Dedifferentiated amniotic fluid mesenchymal stem cell (primary cell): Measurements from ENCODE around the gene NELFCD.

ENCODE experiments used
- DNase-seq: peaks from one replicate; pipeline ENCODE4 v3.0.0-alpha.2; 2016; ENCODE audit errors: extremely low spot score

The NELFCD gene

DNA sequence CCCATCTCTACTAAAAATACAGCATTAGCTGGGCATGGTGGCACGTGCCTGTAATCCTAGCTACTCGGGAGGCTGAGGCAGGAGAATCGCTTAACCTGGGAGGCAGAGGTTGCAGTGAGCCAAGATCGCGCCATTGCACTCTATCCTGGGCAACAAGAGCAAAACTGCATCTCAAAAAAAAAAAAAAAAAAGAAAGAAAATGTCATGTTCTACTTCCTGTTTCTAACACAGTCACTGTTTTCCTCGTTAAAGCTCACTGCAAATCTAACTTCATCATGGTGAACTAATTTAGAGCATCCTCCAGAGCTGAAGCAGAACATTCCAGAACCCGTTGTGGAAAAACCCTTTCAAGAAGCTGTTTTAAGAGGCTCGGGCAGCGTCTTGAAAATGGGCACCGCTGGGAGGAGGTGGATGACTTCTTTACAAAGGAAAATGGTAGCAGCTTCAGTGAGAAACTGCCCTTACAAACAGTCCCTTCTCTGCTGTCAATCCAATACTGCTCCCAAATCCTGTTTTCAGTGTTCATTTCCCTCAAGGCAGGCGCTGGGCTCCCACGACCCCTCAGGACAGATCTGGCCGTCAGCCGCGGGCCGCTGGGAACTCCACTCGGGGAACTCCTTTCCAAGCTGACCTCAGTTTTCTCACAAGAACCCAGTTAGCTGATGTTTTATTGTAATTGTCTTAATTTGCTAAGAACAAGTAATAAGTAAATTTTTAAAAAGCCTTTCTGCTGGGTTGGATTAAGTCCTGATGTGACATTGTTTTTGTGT lies 13.5 kb downstream of the NELFCD start:
- no peak for DNase-seq

DNA sequence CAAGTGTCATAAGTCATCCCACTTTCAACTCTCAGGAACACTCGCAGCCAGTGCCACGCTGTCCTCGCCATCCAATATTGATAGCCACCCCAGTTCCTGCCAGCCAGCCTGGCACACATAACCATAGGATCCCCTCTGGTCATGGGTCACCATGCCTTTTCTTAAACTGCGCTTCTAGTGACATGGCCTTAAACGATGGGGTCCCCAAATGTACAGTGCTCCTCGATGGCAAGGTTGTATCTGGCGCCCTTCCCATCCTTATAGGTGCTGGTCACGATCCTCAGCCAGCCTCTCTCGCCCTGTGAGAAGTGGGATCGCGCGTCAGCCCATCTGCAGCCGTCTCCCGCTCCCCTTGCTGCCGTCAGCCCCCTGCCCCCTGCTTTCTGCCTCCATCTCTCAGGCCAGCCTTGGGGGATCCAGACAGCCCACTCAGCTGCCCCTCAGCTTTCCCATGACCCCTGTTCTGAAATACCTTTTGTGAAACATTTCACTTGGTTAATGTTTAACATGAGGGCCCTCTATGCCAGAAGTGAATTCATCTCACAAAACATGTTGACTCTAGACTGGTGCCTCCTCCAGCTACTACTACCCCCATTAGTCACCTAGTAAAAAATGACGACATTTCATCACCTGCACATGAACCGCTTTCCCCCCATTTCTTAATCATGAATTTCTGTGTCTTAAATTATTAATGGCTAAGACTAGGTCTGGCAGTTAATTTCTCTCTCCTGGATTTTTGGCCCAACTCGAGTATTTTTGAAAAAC lies 14.6 kb downstream of the NELFCD start:
- no peak for DNase-seq

DNA sequence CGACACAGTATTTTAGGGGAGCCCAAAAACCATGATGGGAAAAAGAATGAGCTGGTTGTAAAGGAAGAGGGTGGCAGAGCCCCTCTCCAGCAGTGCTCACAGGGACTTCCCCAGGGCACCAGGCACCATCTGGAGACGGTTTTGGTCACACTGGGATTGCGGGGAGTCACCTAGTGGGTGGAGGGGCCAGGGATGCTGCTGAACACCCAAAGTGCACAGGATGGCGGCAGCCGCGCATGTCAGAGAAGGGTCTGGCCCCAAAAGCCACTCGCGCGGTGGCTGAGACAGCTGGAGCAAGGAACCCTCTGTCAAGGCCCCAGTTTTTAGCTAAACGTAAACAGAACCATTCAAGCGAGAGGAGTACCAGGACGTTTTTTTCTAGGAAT lies 15.2 kb downstream of the NELFCD start:
- DNase-seq, result no peak

DNA sequence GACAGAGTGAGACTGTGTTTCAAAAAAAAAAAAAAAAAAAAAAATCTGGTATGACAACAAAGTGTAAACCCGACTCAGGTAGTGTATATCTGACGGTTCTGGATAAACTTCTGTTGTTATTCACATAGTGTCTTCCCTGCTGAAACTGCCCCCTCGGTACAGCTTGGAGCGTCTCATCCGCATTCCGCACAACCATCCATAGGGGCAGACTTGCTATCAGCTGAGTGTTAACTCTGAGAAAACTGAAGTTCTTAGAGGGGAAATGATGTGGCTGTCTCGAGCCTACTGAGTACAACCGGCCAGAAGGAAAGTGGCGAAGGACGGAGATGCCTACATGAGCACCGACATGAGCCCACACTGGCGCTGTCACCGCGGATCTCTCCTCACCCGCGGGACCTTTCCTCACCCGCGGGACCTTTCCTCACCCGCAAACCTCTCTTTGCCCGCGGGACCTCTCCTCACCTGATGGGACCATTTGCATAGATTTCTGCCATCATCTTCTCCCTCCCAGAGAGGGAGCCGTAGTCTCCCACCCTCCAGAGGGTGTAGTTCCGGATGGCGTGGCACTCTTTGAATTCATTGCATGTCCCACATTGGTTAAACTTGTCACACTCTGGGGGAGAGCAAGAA lies 16.2 kb downstream of the NELFCD start:
- no peak for DNase-seq

DNA sequence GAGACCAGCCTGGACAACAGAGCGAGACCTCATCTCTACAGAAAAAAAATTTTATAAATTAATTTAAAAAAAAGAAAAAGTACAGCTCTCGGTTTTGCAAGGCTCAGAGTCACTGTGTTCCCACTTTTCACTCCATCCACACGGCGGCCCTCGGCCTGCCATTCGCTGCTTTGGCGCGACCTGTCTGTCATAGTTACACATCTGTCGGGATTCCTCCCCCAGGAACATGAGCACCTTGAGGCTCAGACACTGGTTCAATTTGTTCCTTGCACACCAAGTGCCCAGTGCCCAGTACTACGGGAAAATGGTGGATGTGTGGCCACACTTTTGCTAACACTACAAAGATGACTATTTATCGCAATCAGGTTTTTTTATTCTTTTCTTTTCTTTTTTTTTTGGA lies 17.6 kb downstream of the NELFCD start:
- DNase-seq, result no peak

DNA sequence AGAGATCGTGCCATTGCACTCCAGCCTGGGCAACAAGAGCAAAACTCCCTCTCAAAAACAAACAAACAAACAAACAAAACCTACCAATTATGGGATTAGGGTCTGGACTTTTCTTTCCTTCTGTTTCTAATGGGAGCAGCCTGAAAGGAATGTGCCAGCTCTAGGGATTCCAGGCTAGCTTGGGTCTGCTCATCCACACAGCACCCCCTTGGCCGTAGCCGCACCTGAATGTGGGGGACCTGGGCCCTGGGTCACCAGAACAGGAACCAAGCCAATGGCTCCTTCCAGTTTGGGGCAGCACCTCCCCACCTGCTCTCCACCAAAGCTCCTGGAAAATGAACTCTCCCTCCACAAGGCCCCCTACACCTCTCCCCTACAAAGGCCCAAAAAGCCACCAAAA lies 19.3 kb downstream of the NELFCD start:
- no peak for DNase-seq

DNA sequence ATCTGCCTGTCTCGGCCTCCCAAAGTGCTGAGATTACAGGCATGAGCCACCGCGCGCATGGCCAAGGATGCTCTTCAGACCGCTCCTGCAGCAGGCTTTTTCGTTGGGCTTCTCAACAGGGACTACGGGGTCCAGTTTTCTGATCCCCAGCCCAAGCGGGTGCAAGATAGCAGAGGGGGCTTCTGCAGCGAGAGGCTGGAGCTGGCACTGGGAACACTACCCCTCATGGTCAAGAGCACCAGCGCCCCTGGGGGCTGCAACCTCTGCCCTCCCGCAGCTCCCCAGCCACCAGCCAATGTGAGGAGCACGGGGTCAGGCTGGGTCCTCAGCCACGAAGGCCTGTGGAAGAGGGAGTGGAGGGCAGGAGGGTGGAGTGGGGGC lies 20.0 kb downstream of the NELFCD start:
- no peak for DNase-seq

DNA sequence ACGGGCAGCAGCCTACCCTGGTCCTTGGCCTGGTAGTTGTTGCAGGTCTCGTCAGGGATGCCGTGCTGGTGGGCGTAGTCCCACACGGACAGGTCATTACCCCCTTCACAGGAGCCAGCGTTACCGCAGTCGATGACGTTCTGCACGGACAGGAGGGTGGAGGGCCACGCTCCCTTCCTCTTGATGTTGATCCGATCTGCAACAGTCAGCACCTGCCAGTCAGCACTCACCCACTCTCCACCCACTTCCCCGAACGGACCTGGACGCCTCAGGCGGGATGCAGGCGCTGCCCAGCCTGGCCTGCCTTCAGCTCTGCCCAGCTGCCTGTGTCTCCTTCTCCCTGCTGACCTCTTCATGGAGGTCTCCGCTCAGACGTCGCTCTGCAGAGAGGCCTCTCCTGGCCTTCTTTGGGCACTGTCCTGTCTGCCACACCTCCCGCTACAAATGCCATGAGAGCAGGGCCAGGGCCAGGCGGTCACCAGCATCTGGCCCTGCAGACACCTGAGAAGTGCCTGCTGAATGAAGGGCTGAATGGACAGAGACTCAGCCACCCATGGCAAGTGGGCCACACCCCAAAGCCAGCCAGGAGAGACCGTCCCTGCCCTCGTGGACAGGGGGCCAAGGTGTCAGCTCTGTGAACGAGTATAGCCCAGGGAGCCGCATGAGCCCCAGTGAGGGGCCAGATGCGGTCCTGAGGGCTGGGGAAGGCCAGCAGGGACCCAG lies 20.6 kb downstream of the NELFCD start:
- no peak for DNase-seq

DNA sequence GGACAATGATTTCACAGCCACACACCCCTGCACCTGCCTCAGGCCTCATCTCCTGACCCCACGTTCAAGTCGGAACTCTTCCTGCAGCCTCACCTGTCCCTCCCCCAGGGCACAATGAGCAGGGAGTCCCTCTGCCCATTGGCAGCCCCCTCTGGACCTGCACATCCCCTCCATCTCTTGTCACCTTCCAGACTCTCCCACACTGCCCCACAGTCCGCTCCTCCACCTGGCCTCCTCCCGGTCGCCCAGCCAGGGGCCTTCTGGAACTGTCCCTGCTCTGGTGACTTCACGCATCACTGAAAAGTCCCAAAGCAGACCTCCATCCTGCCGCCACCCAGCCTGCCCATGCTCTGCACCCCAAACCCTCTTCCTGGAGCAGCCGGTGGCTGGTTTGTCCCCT lies 21.3 kb downstream of the NELFCD start:
- DNase-seq, result no peak

DNA sequence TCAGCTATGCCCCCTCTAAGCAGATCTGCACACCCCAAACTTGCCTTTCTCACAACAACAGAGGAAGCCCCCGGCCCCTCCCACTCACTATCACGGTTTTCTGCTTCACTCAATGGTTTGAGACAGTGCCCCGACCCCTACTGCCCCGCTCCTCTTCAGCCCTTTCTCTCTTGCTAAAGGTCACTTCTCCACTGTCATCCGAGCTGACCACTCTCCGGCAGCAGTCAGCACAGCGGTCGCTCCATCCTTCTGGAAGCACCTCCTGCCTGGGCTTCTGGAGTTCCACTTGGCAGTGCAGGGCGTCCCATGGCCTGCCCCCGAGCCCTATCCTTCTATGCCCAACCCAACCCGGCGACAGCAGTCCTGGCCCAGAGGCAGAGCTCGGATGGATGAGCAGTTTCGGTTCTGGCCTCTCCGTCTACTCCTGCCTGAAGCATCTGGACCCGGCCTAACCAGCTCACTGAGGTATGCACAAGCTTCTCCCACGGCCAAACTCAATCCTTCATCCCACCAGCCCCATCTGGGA lies 21.9 kb downstream of the NELFCD start:
- no peak for DNase-seq

DNA sequence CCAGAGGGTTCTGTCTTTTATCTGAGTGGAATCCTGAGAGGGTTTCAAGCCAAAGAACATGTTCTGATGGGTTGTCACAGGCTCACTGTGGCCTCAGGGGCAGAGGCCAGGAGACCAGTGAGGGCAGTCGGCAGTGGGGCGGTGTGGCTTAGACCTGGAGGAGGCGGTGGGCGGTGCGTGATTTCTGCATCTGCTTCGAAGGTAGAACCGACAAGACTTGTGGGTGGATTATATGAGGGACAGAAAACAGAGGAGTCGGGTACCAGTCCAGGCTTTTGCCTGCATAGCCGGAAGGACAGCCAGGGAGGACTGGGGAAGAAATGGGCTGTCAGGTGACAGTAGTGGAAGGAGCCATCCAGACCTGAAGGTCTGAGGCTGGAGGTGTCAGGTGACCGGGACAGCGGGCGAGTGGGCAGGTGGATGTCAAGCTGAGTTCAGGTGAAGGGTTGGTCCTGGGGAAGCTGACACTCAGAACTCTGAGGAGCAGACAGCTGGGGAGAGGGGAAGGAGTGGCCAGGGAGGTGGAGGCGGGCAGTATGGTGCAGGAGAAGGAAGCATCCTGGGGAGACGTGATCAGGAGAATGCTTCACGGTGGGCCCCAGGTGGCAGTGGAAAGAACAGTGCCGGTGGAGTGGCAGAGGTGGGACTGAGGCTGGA lies 22.9 kb downstream of the NELFCD start:
- no peak for DNase-seq

DNA sequence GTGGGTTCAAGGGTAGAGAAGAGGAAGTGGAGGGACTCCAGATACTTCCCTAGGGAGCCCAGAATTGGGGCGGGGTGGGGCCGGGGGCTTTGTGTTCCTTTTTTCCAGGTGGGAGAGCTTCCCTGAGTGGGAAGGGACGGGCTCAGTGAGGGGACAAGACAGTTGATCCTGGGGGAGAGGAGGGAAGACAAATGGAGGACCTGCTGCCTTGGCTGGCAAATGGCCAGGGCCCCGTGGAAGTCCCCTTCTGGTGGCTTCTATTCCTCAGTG lies 23.4 kb downstream of the NELFCD start:
- DNase-seq, result no peak

DNA sequence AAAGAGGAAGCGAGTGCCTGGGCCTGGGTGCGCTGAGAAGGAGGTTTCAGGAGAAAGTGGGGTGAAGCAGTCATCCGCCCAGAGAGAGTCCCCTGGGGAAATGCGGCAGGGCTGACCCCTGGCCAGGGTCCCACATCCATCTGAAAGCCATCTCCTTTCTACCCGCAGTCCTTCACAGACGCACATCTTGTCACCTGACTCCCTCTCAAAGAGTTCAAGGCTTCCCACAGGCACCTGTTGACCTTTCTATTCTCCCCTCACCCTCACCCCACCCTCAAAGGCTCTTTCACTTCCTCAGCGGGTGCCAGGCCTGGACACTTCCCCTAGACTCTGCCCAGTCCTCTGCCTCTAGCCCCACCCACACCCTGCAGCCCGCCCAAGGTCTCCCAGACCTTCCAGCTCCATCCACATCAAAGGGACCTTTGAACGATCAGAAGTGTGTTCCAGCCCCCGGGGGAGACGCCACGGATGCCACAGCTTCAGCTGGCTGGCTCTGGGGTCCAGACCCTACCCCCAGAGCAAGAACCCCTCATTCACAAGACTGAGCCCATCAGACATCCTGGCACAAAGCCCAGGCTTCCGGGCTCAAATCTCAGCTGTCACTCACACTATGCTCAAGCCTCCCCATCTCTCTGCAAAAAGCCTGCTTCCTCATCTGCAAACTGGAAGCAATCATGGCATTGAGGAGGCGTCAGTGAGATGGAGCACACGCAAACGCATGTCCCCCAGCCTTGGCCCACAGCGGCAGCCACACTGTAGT lies 23.9 kb downstream of the NELFCD start:
- DNase-seq, result no peak

DNA sequence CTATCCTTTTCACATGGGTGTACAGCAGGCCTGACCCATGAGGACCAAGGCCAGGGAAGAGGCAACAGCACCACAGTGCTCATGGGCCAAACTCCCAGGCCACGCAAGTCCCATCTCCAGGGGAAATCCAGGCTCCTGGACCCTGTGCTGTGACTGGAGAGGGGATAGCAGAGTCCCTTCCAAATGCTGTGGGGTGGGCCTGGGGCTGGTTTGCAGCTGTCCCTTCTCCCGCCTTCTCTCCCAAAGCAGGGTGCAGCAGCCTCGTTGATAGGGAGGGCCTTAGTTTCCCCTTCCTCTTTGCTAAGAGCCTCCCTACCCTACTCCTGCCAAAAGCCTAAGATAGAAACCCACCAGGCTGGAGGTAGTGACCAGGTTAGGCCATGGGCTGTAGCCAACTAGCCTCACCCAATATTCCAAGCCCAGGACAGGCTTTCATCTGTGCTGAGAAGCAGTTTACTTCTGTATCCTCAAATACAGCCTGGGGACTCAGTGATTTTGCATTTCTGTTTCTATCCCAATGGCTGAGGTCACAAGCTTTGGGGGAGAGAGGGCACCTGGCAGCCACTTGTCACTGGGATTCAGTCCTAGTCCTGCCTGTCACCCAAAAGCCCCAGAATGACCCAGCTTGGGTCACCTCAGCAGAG lies 24.6 kb downstream of the NELFCD start:
- DNase-seq, result no peak

DNA sequence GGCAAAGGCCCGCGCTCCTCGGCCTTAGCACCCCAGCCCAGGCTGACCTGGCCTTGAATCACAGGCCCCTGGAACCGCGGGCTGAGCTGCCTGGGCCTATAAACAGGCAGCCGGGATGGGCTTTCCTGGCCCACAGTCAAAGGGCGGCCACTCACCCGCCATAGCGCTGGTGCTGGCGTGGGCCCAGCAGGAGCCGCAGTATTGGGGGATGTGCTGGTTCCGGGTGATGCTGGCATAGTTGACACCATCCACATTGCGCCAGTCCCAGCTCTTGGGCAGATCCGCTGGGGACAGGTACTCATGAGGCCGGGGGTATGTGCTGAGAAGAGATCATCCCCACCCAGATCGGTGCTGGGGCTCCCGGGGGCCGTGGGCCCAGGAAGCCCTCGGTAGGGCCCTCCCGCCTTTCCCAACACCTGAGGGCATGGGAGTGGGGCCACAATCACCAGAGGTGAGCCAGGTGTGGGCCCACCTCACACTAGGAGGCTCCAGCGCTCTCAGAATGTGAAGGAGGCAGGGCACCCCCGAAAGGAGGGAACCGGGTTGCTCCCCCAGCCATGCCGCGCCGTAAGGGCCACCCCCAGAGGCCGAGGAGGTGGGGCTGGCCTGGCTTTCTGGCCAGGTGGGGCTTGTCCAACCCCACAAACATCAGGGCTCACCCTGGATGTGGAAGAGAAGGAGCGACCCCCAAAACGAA lies 25.3 kb downstream of the NELFCD start:
- no peak for DNase-seq

DNA sequence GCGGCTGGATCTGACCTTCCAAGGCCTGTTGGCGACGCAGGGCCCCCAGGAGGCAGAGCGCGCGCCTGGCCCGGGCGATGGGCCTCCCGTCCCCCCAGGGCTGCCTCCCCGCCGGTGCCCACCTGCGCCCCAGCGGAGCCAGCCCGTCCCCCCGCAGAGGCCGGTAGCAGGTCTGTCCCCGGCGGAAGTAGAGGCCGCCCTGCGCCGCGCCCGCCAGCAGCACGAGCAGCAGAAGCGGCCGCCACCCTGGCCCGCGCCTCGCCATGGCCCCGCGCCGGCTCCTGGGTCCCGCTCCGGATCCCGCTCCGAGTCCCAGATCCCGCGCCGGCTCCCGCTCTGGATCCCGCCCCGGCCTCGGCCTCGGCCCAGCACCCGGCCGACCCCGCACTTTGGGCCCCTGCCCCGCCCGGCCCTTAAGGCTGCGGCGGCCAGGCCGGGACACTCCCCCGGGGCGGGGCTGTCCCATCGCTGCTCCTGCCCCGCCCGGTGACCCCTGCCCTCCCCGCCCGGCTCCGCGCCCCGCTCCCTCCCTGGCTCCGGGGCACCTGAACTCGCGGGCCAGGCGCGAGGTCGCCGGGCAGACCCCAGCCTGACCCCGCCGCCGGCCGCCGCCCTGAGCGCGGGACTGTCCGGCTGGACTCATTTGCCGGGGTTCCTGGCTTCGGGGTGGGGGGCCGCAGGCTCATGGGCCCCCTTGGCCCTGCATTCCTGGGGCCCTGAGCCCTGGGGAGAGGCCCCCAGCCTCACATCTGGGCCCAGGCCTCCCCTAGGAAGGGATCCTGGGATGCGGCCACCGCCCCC lies 26.0 kb downstream of the NELFCD start, which contains the start of gene CTSZ:
TSS of gene CTSZ (minus strand) at position 391 of the 801 bp plus-strand sequence. CDS start at position 265, 126 bp downstream.
- no peak for DNase-seq

DNA sequence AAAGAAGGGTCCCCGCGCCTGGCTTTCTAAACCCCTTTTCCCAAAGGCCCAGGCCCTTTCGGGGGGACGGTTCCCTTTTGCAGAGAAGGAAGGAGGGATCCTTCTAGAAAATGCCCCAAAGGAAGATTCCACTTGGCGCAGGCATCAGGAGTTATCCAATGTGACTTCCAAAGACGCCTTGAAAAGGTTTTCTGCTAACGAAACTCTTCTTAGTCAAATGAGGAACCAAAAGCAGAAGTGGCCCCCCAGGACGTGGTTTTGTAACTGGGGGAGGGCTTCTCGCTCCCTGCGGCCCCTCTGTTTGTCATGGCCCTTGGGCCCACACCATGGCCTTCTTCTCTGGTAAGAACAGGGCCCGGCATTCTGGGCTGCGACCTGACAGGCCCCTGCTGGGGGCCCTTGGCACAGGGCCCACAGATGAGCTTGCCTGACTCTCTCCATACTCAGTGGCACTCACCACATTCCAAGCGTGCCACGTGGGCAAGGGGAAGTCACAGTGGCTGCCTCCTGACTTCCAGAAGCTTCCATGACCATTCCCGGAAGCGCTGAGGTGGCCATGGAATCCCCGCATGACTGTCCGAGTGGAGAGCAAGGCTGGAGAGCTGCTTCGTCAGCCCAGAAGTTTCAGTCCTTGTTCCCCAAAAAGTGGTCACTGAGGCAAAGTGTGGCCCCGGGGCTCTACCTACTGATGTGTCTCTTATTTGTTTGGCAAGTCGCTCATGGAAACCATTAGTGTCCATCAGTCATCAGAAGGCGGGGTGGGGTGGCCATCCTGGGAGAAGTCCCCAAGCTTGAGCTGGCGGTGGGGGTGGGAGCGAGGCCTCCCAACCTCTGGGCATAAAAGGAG lies 26.8 kb downstream of the NELFCD start:
- no peak for DNase-seq

DNA sequence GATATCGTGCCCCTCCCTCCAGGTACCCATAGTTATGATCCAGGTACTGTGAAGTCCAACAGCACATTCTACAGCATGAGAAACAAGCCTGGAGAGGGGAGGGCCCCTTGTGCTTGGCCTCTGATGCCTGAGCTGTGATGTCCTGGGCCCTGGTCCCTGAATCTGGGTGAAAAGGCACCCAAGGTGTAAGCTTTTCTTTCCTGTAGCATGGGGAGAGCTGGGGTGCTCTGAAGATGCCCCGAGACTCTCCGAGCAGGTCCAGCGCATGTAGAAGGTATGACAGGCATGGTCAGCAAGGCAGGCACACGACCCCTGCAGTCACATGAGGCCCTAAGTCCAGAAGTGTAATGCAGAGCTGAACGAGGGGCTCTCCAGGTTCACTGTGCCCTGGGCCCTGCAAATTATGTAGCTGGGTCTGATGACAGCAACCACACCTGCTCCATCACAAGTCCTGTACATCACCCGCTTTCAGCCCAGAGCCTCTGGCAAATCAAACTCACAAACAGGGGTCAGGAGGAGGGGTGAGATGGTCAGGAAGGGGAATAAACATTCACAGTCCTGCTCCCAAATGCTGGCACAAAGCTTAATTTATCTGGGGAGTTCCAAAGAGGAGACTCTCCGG lies 27.8 kb downstream of the NELFCD start:
- no peak for DNase-seq
